Measurements from ENCODE around the gene CDCP2.

Gene CDCP2

GRCh38 chr1:54165146-54165545 lies 12.3 kb upstream of the CDCP2 start:
- no peak for TF ChIP-seq EZH2 (IDR thresholded peaks at IDR 0.05; ENCODE audit: borderline replicate concordance, low read length)
- TF ChIP-seq CTCF (IDR thresholded peaks at IDR 0.05; ENCODE audit: low read length), result no peak
- Histone ChIP-seq H3K9ac (ENCODE audit: low read length) (no peak overlapping the region), H2AFZ (ENCODE audit: low read length) (no peak overlapping the region), H3K4me3 (ENCODE audit: low read depth, low read length, poor library complexity, severe bottlenecking) (no peak overlapping the region), H3K27ac (ENCODE audit: low read depth, low read length, poor library complexity, severe bottlenecking) (no peak overlapping the region), H3K79me2 (ENCODE audit: insufficient read depth, low read length) (no peaks in the 10 kb centered on the region), H3K36me3 (ENCODE audit: insufficient read depth, low read length) (no peaks in the 10 kb centered on the region), H3K4me1 (ENCODE audit: insufficient read depth, low read length, severe bottlenecking) (no peaks in the 10 kb centered on the region), H4K20me1 (ENCODE audit: insufficient read depth, low read length) (no peaks in the 10 kb centered on the region), H3F3A (ENCODE audit: insufficient read depth, low read length) (no peaks in the 10 kb centered on the region), H3K27me3 (ENCODE audit: insufficient read depth, low read length) (no peaks in the 10 kb centered on the region), H3K9me3 (ENCODE audit: low read length) (no peaks in the 10 kb centered on the region), H3K4me2 (ENCODE audit: low read length) (no peak overlapping the region), H3K9me2 (ENCODE audit: low read depth, low read length) (no peaks in the 10 kb centered on the region)

- Histone ChIP-seq H3K79me2 (ENCODE audit: insufficient read depth, low read length) (no peaks in the 10 kb centered on the region), H3K27ac (ENCODE audit: low read depth, low read length, poor library complexity, severe bottlenecking) (no peak overlapping the region), H4K20me1 (ENCODE audit: insufficient read depth, low read length) (no peaks in the 10 kb centered on the region), H3K36me3 (ENCODE audit: insufficient read depth, low read length) (no peaks in the 10 kb centered on the region), H2AFZ (ENCODE audit: low read length) (no peak overlapping the region), H3K4me3 (ENCODE audit: low read depth, low read length, poor library complexity, severe bottlenecking) (no peak overlapping the region), H3F3A (ENCODE audit: insufficient read depth, low read length) (no peaks in the 10 kb centered on the region), H3K9me2 (ENCODE audit: low read depth, low read length) (no peaks in the 10 kb centered on the region), H3K9ac (ENCODE audit: low read length) (no peak overlapping the region), H3K4me2 (ENCODE audit: low read length) (no peak overlapping the region), H3K4me1 (ENCODE audit: insufficient read depth, low read length, severe bottlenecking) (no peaks in the 10 kb centered on the region), H3K9me3 (ENCODE audit: low read length) (no peaks in the 10 kb centered on the region), H3K27me3 (ENCODE audit: insufficient read depth, low read length) (no peaks in the 10 kb centered on the region)
- no peak for TF ChIP-seq EZH2 (IDR thresholded peaks at IDR 0.05; ENCODE audit: borderline replicate concordance, low read length)
These were observed 10.8 kb upstream of the CDCP2 start for GRCh38 chr1:54163573-54163972.

GRCh38 chr1:54163051-54163450 lies 10.3 kb upstream of the CDCP2 start:
- no peak overlapping the region for H3K9ac ChIP-seq (ENCODE audit: low read length)
- H3K27me3 ChIP-seq (ENCODE audit: insufficient read depth, low read length), result no peaks in the 10 kb centered on the region
- no peaks in the 10 kb centered on the region for H3K36me3 ChIP-seq (ENCODE audit: insufficient read depth, low read length)
- no peak overlapping the region for H3K27ac ChIP-seq (ENCODE audit: low read depth, low read length, poor library complexity, severe bottlenecking)
- TF ChIP-seq CTCF (IDR thresholded peaks at IDR 0.05; ENCODE audit: low read length), result no peak
- no peak for TF ChIP-seq EZH2 (IDR thresholded peaks at IDR 0.05; ENCODE audit: borderline replicate concordance, low read length)
- H3K9me2 ChIP-seq (ENCODE audit: low read depth, low read length), result no peaks in the 10 kb centered on the region
- no peaks in the 10 kb centered on the region for H3F3A ChIP-seq (ENCODE audit: insufficient read depth, low read length)
- no peak overlapping the region for H2AFZ ChIP-seq (ENCODE audit: low read length)
- H3K9me3 ChIP-seq (ENCODE audit: low read length), result no peaks in the 10 kb centered on the region
- H3K4me2 ChIP-seq (ENCODE audit: low read length), result no peak overlapping the region
- H3K4me1 ChIP-seq (ENCODE audit: insufficient read depth, low read length, severe bottlenecking), result no peaks in the 10 kb centered on the region
- H4K20me1 ChIP-seq (ENCODE audit: insufficient read depth, low read length), result no peaks in the 10 kb centered on the region
- H3K4me3 ChIP-seq (ENCODE audit: low read depth, low read length, poor library complexity, severe bottlenecking), result no peak overlapping the region
- no peaks in the 10 kb centered on the region for H3K79me2 ChIP-seq (ENCODE audit: insufficient read depth, low read length)

- no peaks in the 10 kb centered on the region for H4K20me1 ChIP-seq (ENCODE audit: insufficient read depth, low read length)
- H3K9me2 ChIP-seq (ENCODE audit: low read depth, low read length), result no peaks in the 10 kb centered on the region
- H3K4me1 ChIP-seq (ENCODE audit: insufficient read depth, low read length, severe bottlenecking), result no peaks in the 10 kb centered on the region
- H3K79me2 ChIP-seq (ENCODE audit: insufficient read depth, low read length), result no peaks in the 10 kb centered on the region
- no peaks in the 10 kb centered on the region for H3F3A ChIP-seq (ENCODE audit: insufficient read depth, low read length)
- H3K4me3 ChIP-seq (ENCODE audit: low read depth, low read length, poor library complexity, severe bottlenecking), result no peak overlapping the region
- no peak overlapping the region for H3K9ac ChIP-seq (ENCODE audit: low read length)
- no peaks in the 10 kb centered on the region for H3K9me3 ChIP-seq (ENCODE audit: low read length)
- H3K27me3 ChIP-seq (ENCODE audit: insufficient read depth, low read length), result no peaks in the 10 kb centered on the region
- no peak overlapping the region for H3K4me2 ChIP-seq (ENCODE audit: low read length)
- no peak for TF ChIP-seq EZH2 (IDR thresholded peaks at IDR 0.05; ENCODE audit: borderline replicate concordance, low read length)
- no peak overlapping the region for H3K27ac ChIP-seq (ENCODE audit: low read depth, low read length, poor library complexity, severe bottlenecking)
- no peaks in the 10 kb centered on the region for H3K36me3 ChIP-seq (ENCODE audit: insufficient read depth, low read length)
- H2AFZ ChIP-seq (ENCODE audit: low read length), result no peak overlapping the region
These were observed 8.8 kb upstream of the CDCP2 start for GRCh38 chr1:54161495-54162168.
